Thymus (tissue), 11 donors: ENCODE measurements around the gene MAN2B2. TPM values are rescaled to one million over a fixed set of nuclear protein-coding genes. Genes with fewer than 3 reads are reported as not detected.

Experiments used
- DNase-seq, 9 donors: peaks; one replicate each; pipeline ENCODE4 v3.0.0-alpha.2; 2013; ENCODE audit warnings: low spot score in 9 of 9, low read depth in 6 of 9, missing footprints in 1 of 9
- H3K27ac ChIP-seq, 2 donors: one replicate each; pipeline ENCODE4 v1.5.1; 2013; ENCODE audit warnings: control low read depth in 1 of 2, low read depth in 1 of 2, low read length in 1 of 2, mild to moderate bottlenecking in 1 of 2, moderate library complexity in 1 of 2
- H3K27me3 ChIP-seq, 2 donors: one replicate each; pipeline ENCODE4 v1.5.1; 2013; ENCODE audit warnings: low read length in 1 of 2; ENCODE audit not compliant: control insufficient read depth in 2 of 2, insufficient read depth in 1 of 2
- H3K36me3 ChIP-seq, 2 donors: one replicate each; pipeline ENCODE4 v1.5.1; 2013; ENCODE audit warnings: low read length in 1 of 2, mild to moderate bottlenecking in 1 of 2, moderate library complexity in 1 of 2; ENCODE audit not compliant: control insufficient read depth in 2 of 2, insufficient read depth in 2 of 2
- H3K4me1 ChIP-seq, 2 donors: one replicate each; pipeline ENCODE4 v1.5.1; 2013; ENCODE audit warnings: low read length in 2 of 2; ENCODE audit not compliant: control insufficient read depth in 2 of 2, insufficient read depth in 2 of 2
- H3K4me3 ChIP-seq, 2 donors: one replicate each; pipeline ENCODE4 v1.5.1; 2013; ENCODE audit warnings: low read length in 2 of 2, control low read depth in 1 of 2, mild to moderate bottlenecking in 1 of 2
- H3K9me3 ChIP-seq, 2 donors: one replicate each; pipeline ENCODE4 v1.5.1; 2013; ENCODE audit warnings: low read length in 1 of 2, mild to moderate bottlenecking in 1 of 2; ENCODE audit not compliant: control insufficient read depth in 2 of 2, insufficient read depth in 1 of 2
- WGBS: extraction: QIAGEN DNeasy Blood & Tissue Kit; methylation state at CpG from one replicate; pipeline ENCODE4 v1.1.7; 2013; 5-methylcytosine and 5-hydroxymethylcytosine counted together
- polyA plus RNA-seq: library from polyadenylated mRNA; stranded (reverse); fragments of 200-250 nt; gene quantifications from one replicate; pipeline ENCODE4 v1.2.3, GENCODE V29; 2013
- total RNA-seq: library from RNA; stranded (reverse); fragments of 120-200 nt; gene quantifications from one replicate; pipeline ENCODE4 v1.2.4, GENCODE V29; 2013
- donor health status: healthy.

MAN2B2 gene
- total and polyA plus RNA-seq, 2 donors, result 6.7 to 14.3 TPM

- Histone ChIP-seq H3K27ac (no peak overlapping the region), H3K36me3 (no peaks in the 10 kb centered on the region), H3K9me3 (peaks cover 0 to 2% of the 10 kb centered on the region in 2 donors), H3K4me1 (peaks cover 0 to 2% of the 10 kb centered on the region in 2 donors), H3K4me3 (no peak overlapping the region), H3K27me3 (peaks cover 15 to 59% of the 10 kb centered on the region in 2 donors)
- no peak for DNase-seq
- WGBS, result 87% methylated on average over 13 of the region's 13 CpGs
Observed at GRCh38 chr4:6568689-6569332, 6.2 kb upstream of the MAN2B2 start.

- H3K4me1 ChIP-seq, result peaks cover 11 to 17% of the 10 kb centered on the region in 2 donors
- no peak overlapping the region for H3K27ac ChIP-seq
- DNase-seq, result no peak
- H3K9me3 ChIP-seq, result no peaks in the 10 kb centered on the region
- no peak overlapping the region for H3K4me3 ChIP-seq
- H3K27me3 ChIP-seq, result peaks cover 0 to 40% of the 10 kb centered on the region in 2 donors
- 94% methylated on average over 3 of the region's 3 CpGs for WGBS
- H3K36me3 ChIP-seq, result no peaks in the 10 kb centered on the region
Observed at GRCh38 chr4:6571608-6572007, 3.4 kb upstream of the MAN2B2 start.

GRCh38 chr4:6573551-6573950 lies 1.4 kb upstream of the MAN2B2 start:
- Histone ChIP-seq H3K27ac (no peak overlapping the region), H3K27me3 (peaks cover 0 to 30% of the 10 kb centered on the region in 2 donors), H3K4me3 (no peak overlapping the region), H3K4me1 (peaks cover 11 to 15% of the 10 kb centered on the region in 2 donors), H3K36me3 (peaks cover 5 to 10% of the 10 kb centered on the region in 2 donors), H3K9me3 (no peaks in the 10 kb centered on the region)
- 71% methylated on average over 6 of the region's 6 CpGs for WGBS
- DNase-seq, result no peak

- Histone ChIP-seq H3K4me1 (peaks cover 11 to 15% of the 10 kb centered on the region in 2 donors), H3K36me3 (peaks cover 8 to 17% of the 10 kb centered on the region in 2 donors), H3K9me3 (no peaks in the 10 kb centered on the region), H3K4me3 (peak overlapping the region; percentile 57 to 84), H3K27me3 (peaks cover 0 to 28% of the 10 kb centered on the region in 2 donors), H3K27ac (no peak overlapping the region)
- WGBS, result 60% methylated on average over 16 of the region's 16 CpGs
- DNase-seq, result no peak
Observed at GRCh38 chr4:6573986-6574746, 823 bp upstream of the MAN2B2 start.

GRCh38 chr4:6575503-6576240 lies 683 bp downstream of the MAN2B2 start:
- Histone ChIP-seq H3K27ac (peak overlapping the region in 1 of 2 donors; percentile 81), H3K4me1 (peaks cover 11 to 15% of the 10 kb centered on the region in 2 donors), H3K9me3 (peaks cover 0 to 4% of the 10 kb centered on the region in 2 donors), H3K36me3 (peaks cover 17 to 31% of the 10 kb centered on the region in 2 donors), H3K4me3 (peak overlapping the region; percentile 57 to 84), H3K27me3 (peaks cover 0 to 25% of the 10 kb centered on the region in 2 donors)
- 79% methylated on average over 17 of the region's 17 CpGs for WGBS
- no peak for DNase-seq

GRCh38 chr4:6576512-6576911 lies 1.5 kb downstream of the MAN2B2 start:
- Histone ChIP-seq H3K9me3 (peaks cover 0 to 4% of the 10 kb centered on the region in 2 donors), H3K4me1 (peaks cover 11 to 15% of the 10 kb centered on the region in 2 donors), H3K27me3 (peaks cover 0 to 21% of the 10 kb centered on the region in 2 donors), H3K27ac (no peak overlapping the region), H3K36me3 (peaks cover 17 to 37% of the 10 kb centered on the region in 2 donors), H3K4me3 (no peak overlapping the region)
- no peak for DNase-seq
- WGBS, result 96% methylated on average over 16 of the region's 16 CpGs

- peaks cover 2 to 4% of the 10 kb centered on the region in 2 donors for H3K9me3 ChIP-seq
- WGBS, result 98% methylated on average over 9 of the region's 9 CpGs
- no peak overlapping the region for H3K27ac ChIP-seq
- H3K4me3 ChIP-seq, result no peak overlapping the region
- peaks cover 0 to 19% of the 10 kb centered on the region in 2 donors for H3K27me3 ChIP-seq
- peaks cover 17 to 42% of the 10 kb centered on the region in 2 donors for H3K36me3 ChIP-seq
- DNase-seq, result no peak
- H3K4me1 ChIP-seq, result peaks cover 11 to 15% of the 10 kb centered on the region in 2 donors
Observed at GRCh38 chr4:6576932-6577331, 1.9 kb downstream of the MAN2B2 start.

GRCh38 chr4:6577409-6577808 lies 2.4 kb downstream of the MAN2B2 start:
- peaks cover 0 to 18% of the 10 kb centered on the region in 2 donors for H3K27me3 ChIP-seq
- 98% methylated on average over 10 of the region's 10 CpGs for WGBS
- H3K4me1 ChIP-seq, result peaks cover 11 to 15% of the 10 kb centered on the region in 2 donors
- H3K36me3 ChIP-seq, result peaks cover 20 to 43% of the 10 kb centered on the region in 2 donors
- no peak for DNase-seq
- no peak overlapping the region for H3K4me3 ChIP-seq
- no peak overlapping the region for H3K27ac ChIP-seq
- peaks cover 2 to 4% of the 10 kb centered on the region in 2 donors for H3K9me3 ChIP-seq
